Measurements from ENCODE around the gene SLC22A12.
"Not testable (repeated sequence)": the region's sequence is repeated elsewhere in the genome, so short reads cannot be mapped to it uniquely, and the experiment has no call there.

SLC22A12 gene

GRCh38 chr11:64588701-64589100, 2.3 kb upstream of the SLC22A12 start:
- DNase-seq (ENCODE audit: low spot score) = no peak

DNA sequence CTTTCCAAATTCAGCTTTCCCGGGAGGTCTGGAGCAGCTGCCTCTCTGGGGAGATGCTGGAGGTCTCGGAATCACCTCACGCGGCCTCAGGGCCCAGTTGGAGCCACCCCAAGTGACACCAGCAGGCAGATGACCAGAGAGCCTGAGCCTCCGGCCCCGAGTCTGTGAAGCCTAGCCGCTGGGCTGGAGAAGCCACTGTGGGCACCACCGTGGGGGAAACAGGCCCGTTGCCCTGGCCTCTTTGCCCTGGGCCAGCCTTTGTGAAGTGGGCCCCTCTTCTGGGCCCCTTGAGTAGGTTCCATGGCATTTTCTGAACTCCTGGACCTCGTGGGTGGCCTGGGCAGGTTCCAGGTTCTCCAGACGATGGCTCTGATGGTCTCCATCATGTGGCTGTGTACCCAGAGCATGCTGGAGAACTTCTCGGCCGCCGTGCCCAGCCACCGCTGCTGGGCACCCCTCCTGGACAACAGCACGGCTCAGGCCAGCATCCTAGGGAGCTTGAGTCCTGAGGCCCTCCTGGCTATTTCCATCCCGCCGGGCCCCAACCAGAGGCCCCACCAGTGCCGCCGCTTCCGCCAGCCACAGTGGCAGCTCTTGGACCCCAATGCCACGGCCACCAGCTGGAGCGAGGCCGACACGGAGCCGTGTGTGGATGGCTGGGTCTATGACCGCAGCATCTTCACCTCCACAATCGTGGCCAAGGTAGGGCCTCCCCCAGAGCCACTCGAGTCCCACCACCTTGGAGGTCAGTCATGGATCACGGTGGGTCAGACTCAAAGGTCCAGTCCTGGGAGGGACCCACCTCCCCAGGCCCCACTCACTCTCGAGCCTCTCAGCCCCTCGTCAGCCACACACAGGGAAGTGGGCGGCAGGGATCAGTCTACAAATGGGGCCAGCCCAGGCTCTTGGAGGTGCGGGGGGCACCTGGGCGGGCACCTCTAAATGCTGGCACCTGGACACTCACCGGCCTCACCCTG, 525 bp downstream of the SLC22A12 start:
- DNase-seq (ENCODE audit: low spot score) = no peak

- no peak for DNase-seq (ENCODE audit: low spot score)
Observed at GRCh38 chr11:64592234-64592615, 1.2 kb downstream of the SLC22A12 start.

DNA sequence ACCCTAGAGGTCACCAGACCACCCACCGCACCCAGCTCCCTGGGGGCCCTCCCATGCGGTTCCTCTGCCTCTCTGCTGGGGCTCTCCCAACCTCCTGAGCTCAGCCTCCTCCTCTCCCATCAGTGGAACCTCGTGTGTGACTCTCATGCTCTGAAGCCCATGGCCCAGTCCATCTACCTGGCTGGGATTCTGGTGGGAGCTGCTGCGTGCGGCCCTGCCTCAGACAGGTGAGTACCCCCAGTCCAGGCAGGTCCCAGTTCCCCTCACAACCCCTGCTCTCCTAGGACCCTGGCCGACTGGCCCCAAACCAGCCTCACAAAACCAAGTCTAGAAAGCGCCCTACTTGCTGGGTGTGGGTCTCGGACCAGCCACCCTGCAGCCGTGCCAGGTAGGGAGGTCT, 1.6 kb downstream of the SLC22A12 start:
- no peak for DNase-seq (ENCODE audit: low spot score)

GRCh38 chr11:64593156-64594105, 2.4 kb downstream of the SLC22A12 start:
- DNase-seq (ENCODE audit: low spot score) = no peak

DNA sequence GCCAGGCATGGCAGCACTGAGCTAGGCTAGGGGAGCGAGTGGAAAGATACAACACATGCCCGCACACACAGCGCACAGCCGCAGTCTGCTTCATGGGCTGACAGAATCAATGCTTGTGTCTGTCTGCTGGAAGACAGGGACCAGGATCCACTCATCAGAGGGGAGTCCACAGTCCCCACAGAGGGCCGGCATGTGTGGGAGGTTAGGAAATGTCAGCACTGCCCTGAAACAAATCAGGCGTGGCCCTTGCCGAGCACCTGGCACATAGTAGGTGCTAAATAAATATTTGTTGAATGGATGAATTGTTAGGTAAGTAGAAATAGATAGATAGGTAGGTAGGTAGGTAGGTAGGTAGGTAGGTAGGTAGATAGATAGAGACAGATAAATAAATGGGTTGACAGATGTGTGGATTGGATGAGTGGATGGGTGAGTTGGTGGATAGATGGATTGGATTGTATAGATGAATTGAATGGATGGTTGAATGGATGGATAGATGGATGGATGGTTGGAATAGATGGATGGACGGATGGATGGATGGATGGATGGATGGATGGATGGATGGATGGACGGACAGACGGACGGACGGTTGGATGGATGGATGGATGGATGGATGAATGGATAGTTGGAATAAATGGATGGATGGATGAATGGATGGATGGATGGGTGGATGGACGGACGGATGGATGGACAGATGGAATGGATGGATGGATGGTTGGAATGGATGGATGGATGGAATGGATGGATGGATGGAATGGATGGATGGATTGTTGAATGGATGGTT, 3.3 kb downstream of the SLC22A12 start:
- no peak for DNase-seq (ENCODE audit: low spot score)

DNA sequence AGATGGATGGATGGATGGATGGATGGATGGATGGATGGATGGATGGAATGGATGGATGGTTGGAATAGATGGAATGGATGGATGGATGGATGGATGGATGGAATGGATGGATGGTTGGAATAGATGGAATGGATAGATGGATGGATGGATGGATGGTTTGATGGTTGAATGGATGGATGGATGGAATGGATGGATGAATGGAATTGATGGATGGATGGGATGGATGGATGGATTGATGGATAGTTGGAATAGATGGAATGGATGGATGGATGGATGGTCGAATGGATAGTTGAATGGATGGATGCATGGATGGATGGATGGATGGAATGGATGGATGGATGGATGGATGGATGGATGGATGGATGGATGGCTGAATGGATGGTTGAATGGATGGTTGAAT, 4.9 kb downstream of the SLC22A12 start:
- DNase-seq (ENCODE audit: low spot score) = not testable (repeated sequence)

GRCh38 chr11:64597671-64598101, 6.7 kb downstream of the SLC22A12 start:
- no peak for DNase-seq (ENCODE audit: low spot score)

GRCh38 chr11:64598106-64598796, 7.2 kb downstream of the SLC22A12 start:
- no peak for DNase-seq (ENCODE audit: low spot score)

DNA sequence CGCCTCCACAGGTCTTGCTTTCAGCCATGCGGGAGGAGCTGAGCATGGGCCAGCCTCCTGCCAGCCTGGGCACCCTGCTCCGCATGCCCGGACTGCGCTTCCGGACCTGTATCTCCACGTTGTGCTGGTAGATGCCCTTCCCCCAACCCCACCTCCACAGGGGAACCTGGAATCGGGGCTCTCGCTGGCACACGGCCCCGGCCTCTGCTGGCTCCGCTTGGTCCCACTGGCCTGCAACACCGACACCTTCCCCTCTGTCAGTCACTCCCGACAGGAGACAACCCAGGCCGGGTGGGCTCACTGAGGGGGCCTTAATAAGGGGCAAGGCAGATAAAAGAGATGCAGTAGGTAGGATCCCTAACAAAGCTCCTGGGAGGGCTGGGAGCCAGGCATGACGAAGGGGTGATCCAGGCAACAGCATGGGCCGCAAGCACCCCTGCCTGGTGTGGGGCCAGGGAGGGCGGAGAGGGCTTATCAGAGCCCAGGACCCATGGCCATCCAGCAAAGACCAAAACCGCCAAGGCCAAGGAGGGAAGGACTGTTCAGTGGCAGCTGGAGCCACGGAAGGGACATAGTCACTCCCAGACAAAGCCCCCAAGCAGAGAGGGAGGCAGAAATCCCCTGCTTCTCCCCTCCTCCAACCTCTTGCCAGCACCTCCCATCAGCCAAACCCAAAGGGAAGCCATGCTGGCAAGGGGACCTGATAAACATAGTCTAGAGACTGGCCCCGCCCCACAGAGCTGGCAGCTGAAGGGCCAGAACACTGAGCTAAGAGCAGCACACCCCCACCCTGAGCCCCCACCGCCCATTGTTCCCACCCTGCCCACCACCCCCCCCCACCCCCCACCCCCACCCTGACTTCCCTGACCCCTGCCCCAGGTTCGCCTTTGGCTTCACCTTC, 8.0 kb downstream of the SLC22A12 start:
- no peak for DNase-seq (ENCODE audit: low spot score)

DNA sequence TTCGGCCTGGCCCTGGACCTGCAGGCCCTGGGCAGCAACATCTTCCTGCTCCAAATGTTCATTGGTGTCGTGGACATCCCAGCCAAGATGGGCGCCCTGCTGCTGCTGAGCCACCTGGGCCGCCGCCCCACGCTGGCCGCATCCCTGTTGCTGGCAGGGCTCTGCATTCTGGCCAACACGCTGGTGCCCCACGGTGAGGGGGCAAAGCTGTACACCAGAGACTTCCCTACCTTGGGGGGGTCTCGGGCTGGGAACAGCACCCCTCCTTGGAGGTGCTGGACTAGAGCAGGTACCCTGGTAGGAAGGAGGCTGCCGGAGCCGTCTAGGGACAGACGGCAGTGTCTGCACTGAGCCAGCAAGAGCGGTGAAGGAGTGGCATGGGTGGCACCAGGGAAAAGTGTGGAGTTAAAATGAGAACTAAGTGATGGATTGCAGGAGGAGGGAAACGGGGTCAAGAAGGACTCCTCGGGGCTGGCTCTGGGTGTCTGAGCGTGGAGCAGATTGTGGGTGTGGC, 8.7 kb downstream of the SLC22A12 start:
- no peak for DNase-seq (ENCODE audit: low spot score)

- DNase-seq (ENCODE audit: low spot score) = no peak
Observed at GRCh38 chr11:64600281-64600992, 9.4 kb downstream of the SLC22A12 start.

DNA sequence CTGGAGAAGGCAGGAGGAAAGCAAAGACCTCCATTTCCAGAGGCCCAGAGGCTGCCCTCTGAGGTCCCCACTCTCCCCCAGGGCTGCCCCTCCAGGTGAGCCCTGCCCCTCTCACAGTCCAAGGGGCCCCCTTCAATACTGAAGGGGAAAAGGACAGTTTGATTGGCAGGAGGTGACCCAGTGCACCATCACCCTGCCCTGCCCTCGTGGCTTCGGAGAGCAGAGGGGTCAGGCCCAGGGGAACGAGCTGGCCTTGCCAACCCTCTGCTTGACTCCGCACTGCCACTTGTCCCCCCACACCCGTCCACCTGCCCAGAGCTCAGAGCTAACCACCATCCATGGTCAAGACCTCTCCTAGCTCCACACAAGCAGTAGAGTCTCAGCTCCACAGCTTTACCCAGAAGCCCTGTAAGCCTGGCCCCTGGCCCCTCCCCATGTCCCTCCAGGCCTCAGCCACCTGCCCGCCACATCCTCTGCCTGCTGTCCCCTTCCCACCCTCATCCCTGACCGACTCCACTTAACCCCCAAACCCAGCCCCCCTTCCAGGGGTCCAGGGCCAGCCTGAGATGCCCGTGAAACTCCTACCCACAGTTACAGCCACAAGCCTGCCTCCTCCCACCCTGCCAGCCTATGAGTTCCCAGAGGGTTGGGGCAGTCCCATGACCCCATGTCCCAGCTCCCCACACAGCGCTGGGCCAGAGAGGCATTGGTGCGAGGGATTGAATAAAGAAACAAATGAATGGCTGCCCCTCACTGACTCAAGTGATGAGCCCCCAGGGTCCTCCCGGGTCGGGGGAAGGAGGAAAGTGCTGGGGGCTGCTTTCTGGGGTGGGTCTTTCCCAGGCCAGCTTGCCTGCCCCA, 10.8 kb downstream of the SLC22A12 start:
- DNase-seq (ENCODE audit: low spot score) = no peak

GRCh38 chr11:64602466-64603070, 11.5 kb downstream of the SLC22A12 start:
- DNase-seq (ENCODE audit: low spot score) = no peak

GRCh38 chr11:64603411-64604110, 12.5 kb downstream of the SLC22A12 start:
- no peak for DNase-seq (ENCODE audit: low spot score)

GRCh38 chr11:64604458-64605243, 13.6 kb downstream of the SLC22A12 start:
- DNase-seq (ENCODE audit: low spot score) = no peak

DNA sequence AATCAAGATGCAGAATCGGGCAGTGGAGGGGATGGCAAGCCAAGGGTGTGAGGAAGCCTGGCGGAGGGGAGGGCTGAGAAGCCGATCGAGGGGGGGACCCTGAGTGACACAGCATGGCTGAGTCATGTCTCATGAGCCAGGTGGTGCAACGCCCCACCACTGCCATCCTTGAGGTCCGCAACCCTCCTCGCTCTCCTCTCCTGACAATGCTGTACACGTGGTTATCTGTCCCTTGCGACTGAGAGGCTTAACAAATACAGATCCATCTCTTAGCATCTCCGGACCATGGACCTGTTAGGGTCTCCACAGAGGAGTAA, 14.2 kb downstream of the SLC22A12 start:
- no peak for DNase-seq (ENCODE audit: low spot score)

All from RKO (cell line).